NCI-H510A treated with DMSO at 0.1 percent for 48 hours (cell line): ENCODE results near the gene NFU1.

ENCODE experiments used
- DNase-seq: peaks from one replicate; lab custom pipeline; 2025; lab: John Stamatoyannopoulos, UW

The NFU1 gene

GRCh38 chr2:69436938-69437750, at the start of gene NFU1:
Gene NFU1 (minus strand): TSS chr2:69437435. CDS start chr2:69437422, 13 bp downstream.
- DNase-seq: peak; percentile 84

- DNase-seq: peak; percentile 51
Observed at GRCh38 chr2:69483696-69484095, 46.5 kb upstream of the NFU1 start.

GRCh38 chr2:69483024-69483423, 45.8 kb upstream of the NFU1 start:
- DNase-seq: no peak

GRCh38 chr2:69482471-69482870, 45.2 kb upstream of the NFU1 start:
- DNase-seq: peak; percentile 53

GRCh38 chr2:69481421-69481820, 44.2 kb upstream of the NFU1 start:
- DNase-seq: no peak

- no peak for DNase-seq
Observed at GRCh38 chr2:69477627-69478026, 40.4 kb upstream of the NFU1 start.

GRCh38 chr2:69474688-69475087, 37.5 kb upstream of the NFU1 start:
- DNase-seq: no peak

- no peak for DNase-seq
Observed at GRCh38 chr2:69471793-69472192, 34.6 kb upstream of the NFU1 start.

GRCh38 chr2:69470911-69471310, 33.7 kb upstream of the NFU1 start:
- no peak for DNase-seq

GRCh38 chr2:69469784-69470183, 32.5 kb upstream of the NFU1 start:
- no peak for DNase-seq

- DNase-seq: no peak
Observed at GRCh38 chr2:69469375-69469774, 32.1 kb upstream of the NFU1 start.

- DNase-seq: no peak
Observed at GRCh38 chr2:69466728-69467127, 29.5 kb upstream of the NFU1 start.

- DNase-seq: no peak
Observed at GRCh38 chr2:69465513-69466456, 28.6 kb upstream of the NFU1 start.

- DNase-seq: no peak
Observed at GRCh38 chr2:69464575-69464974, 27.3 kb upstream of the NFU1 start.

- DNase-seq: no peak
Observed at GRCh38 chr2:69462780-69463179, 25.5 kb upstream of the NFU1 start.

- DNase-seq: no peak
Observed at GRCh38 chr2:69461404-69461803, 24.2 kb upstream of the NFU1 start.

- no peak for DNase-seq
Observed at GRCh38 chr2:69459936-69460335, 22.7 kb upstream of the NFU1 start.

- DNase-seq: no peak
Observed at GRCh38 chr2:69456950-69457445, 19.8 kb upstream of the NFU1 start.

- DNase-seq: no peak
Observed at GRCh38 chr2:69456154-69456553, 18.9 kb upstream of the NFU1 start.

GRCh38 chr2:69454976-69455375, 17.7 kb upstream of the NFU1 start:
- DNase-seq: no peak

GRCh38 chr2:69453475-69454129, 16.4 kb upstream of the NFU1 start:
- DNase-seq: no peak

- no peak for DNase-seq
Observed at GRCh38 chr2:69452687-69453086, 15.5 kb upstream of the NFU1 start.
